VCaP (cell line): ENCODE results near the gene SFT2D3.

Experiments used
- H3K27ac ChIP-seq: fragments of 450-650 bp; 2 replicates; pipeline ENCODE4 v1.5.1; 2017
- TF ChIP-seq, protein P1 (sequence below): fragments of 450-650 bp; conservative IDR thresholded peaks from 2 replicates; pipeline ENCODE4 v1.5.1; 2017; ENCODE audit warnings: mild to moderate bottlenecking, moderate library complexity

The SFT2D3 gene

GRCh38 chr2:127698553-127699355, 2.5 kb upstream of the SFT2D3 start:
- TF ChIP-seq, protein P1, sequence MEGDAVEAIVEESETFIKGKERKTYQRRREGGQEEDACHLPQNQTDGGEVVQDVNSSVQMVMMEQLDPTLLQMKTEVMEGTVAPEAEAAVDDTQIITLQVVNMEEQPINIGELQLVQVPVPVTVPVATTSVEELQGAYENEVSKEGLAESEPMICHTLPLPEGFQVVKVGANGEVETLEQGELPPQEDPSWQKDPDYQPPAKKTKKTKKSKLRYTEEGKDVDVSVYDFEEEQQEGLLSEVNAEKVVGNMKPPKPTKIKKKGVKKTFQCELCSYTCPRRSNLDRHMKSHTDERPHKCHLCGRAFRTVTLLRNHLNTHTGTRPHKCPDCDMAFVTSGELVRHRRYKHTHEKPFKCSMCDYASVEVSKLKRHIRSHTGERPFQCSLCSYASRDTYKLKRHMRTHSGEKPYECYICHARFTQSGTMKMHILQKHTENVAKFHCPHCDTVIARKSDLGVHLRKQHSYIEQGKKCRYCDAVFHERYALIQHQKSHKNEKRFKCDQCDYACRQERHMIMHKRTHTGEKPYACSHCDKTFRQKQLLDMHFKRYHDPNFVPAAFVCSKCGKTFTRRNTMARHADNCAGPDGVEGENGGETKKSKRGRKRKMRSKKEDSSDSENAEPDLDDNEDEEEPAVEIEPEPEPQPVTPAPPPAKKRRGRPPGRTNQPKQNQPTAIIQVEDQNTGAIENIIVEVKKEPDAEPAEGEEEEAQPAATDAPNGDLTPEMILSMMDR = no peak
- H3K27ac ChIP-seq = no peak overlapping the region

GRCh38 chr2:127700527-127701192, 637 bp upstream of the SFT2D3 start:
- H3K27ac ChIP-seq = peak overlapping the region; percentile 98
- TF ChIP-seq, protein P1 = no peak

GRCh38 chr2:127701651-127702394, 526 bp downstream of the SFT2D3 start:
- TF ChIP-seq, protein P1 = peak; percentile 33

DNA sequence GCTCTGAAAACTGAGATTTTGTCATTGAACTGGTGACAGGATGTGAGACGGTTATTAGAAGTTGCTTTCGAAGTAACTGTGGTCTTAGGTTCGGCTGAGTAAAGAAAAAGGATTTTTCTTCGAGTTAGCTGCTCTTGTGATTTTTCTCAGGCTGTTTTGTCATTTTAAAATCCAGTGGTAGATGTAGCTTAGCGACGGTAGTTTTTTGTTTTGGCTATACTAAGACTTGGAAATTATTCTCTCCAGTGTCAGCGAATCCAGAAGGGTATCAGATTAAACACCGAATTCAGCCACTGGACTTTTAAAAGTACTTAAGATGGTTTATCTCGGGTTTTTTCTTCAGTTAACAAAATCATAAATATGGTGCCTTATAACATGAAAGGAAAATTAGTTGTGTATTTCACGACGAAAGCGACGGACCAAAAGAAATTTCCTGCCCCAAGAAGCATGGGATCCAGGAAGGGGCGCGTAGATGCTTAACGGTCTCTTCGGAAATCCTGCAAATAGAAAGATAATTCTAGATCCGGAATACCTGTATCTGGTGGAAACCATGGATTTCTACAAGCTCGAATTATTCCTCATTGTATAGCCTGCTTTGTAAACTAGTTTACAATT, 1.2 kb downstream of the SFT2D3 start:
- TF ChIP-seq, protein P1 = no peak
- peak overlapping the region; percentile 98 for H3K27ac ChIP-seq

More at GRCh38 chr2:127701651-127702394, 526 bp downstream of the SFT2D3 start:
- peak overlapping the region; percentile 98 for H3K27ac ChIP-seq

DNA sequence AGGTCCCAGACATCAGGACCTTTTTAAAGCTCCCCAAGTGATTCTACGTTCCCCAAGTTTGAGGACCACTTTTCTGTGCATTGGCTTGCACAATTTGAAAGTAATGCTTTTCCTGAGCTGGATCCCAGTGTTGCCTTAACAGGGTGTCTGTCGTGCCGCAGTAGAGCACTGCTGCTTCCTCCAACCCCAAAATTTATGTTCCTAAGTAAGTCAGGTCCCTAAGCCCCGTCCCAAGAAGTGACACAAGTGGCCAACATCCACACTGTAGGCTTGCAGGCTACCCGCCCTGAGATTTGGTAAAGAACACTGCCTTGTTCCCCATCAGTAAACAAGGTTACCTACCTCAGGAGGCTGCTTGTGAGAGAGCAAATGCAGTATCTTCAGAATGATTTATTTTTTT, 2.0 kb downstream of the SFT2D3 start:
- TF ChIP-seq, protein P1 = no peak

DNA sequence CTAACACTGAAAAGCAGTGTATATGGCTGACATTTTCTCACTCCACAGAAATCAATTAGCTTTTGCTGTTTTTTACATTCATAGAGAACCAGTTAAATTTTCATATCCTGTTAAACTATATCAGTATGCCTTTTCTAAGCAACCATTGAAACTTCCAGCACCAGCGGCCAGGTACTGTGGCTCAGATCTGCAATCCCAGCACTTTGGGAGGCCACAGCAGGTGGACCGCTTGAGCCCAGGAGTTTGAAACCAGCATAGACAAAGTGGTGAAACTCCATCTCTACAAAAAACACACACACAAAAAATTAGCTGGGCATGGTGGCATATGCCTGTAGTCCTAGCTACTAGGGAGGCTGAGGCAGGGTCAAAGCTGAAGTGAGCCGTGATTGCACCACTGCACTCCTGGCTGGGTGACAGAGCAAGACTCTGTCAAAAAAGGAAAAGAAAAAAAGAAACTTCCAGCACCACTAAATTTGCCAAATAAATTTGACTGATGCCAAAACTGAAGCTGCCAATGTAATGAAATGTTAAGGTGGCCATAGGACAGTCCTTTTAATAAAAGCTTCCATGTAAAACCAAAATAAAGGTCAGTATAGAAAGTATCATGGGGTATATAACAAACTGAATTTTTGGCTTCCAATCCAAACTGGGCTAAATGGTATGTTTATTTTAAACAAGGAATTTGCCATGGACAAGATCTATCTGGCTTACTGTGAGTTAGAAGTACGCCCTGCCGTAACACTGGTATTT, 3.5 kb downstream of the SFT2D3 start:
- H3K27ac ChIP-seq = no peak overlapping the region
- TF ChIP-seq, protein P1 = no peak

More for the DNA sequence above, 2.0 kb downstream of the SFT2D3 start:
- peak overlapping the region; percentile 98; the same call in 1 of the 2 replicates for H3K27ac ChIP-seq
